Endothelial cell of umbilical vein (primary cell): ENCODE measurements around the gene KCNJ16. TPM values are rescaled to one million over a fixed set of nuclear protein-coding genes. Genes with fewer than 3 reads are reported as not detected.

ENCODE experiments used
- BruUV-seq: library from RNA; stranded (reverse); fragments of 400-500 nt; replicated peaks from 2 replicates; lab custom pipeline; 2021; lab: Mats Ljungman, UMichigan
- CTCF ChIA-PET: fragments of 300-600, 350-600 bp; sonication (Branson Sonifier 250); formaldehyde crosslinking; loops from one replicate; lab custom pipeline; 2021; ENCODE audit warnings: antibody characterized with exemption, inconsistent platforms; lab: Charles Lee
- POLR2A ChIA-PET: fragments of 300-600, 350-600 bp; sonication (Branson Sonifier 250); formaldehyde crosslinking; loops from one replicate; lab custom pipeline; 2021; ENCODE audit warnings: antibody characterized with exemption, inconsistent platforms; lab: Charles Lee
- DNase-seq: peaks from one replicate; pipeline ENCODE4 v3.0.0-alpha.2; 2011; ENCODE audit warnings: low read depth, low spot score
- FAIRE-seq: peaks from 2 replicates; lab custom pipeline; 2011; peaks lifted over from hg19 to GRCh38; lab: Jason Lieb, UNC
- H2AFZ ChIP-seq: 2 replicates; pipeline ENCODE4 v1.6.0; 2012; ENCODE audit warnings: low read depth, low read length, control low read depth, inconsistent platforms
- H3K27ac ChIP-seq: 2 replicates; pipeline ENCODE4 v1.5.1; 2011; ENCODE audit warnings: low read depth, mild to moderate bottlenecking, control low read depth, low read length, moderate library complexity; ENCODE audit not compliant: insufficient read depth
- H3K27me3 ChIP-seq, 2 experiments: 2 replicates each; pipeline versions ENCODE4 v1.6.0 to v1.6.1; 2011; ENCODE audit warnings: low read length in 2 of 2, mixed read lengths in 1 of 2; ENCODE audit not compliant: control insufficient read depth in 2 of 2, insufficient read depth in 2 of 2
- H3K36me3 ChIP-seq, 2 experiments: 2 replicates in 1 of 2; 3 replicates in 1 of 2; pipeline ENCODE4 v1.5.1; 2011; ENCODE audit warnings: low read length in 2 of 2, mild to moderate bottlenecking in 1 of 2, moderate library complexity in 1 of 2; ENCODE audit not compliant: control insufficient read depth in 2 of 2, insufficient read depth in 2 of 2; ENCODE audit errors: extremely low read depth in 1 of 2
- H3K4me1 ChIP-seq: 3 replicates; pipeline ENCODE4 v1.5.1; 2011; ENCODE audit warnings: mild to moderate bottlenecking, low read length; ENCODE audit not compliant: control insufficient read depth, insufficient read depth; ENCODE audit errors: extremely low read depth
- H3K4me2 ChIP-seq: 2 replicates; pipeline ENCODE4 v1.6.1; 2011; ENCODE audit warnings: low read length, control low read depth, mixed read lengths; ENCODE audit not compliant: insufficient read depth
- H3K4me3 ChIP-seq, 3 experiments: fragments of 200-600 bp in 1 of 3; sonication (generic), shearing (Covaris generic) in 1 of 3; replicated peaks in 1 of 3; 2 replicates each; pipeline ENCODE4 v1.5.1; 2011 to 2016; ENCODE audit warnings: control low read depth in 3 of 3, low read length in 3 of 3, mild to moderate bottlenecking in 2 of 3, inconsistent platforms in 1 of 3, low read depth in 1 of 3, moderate library complexity in 1 of 3; ENCODE audit not compliant: insufficient read depth in 1 of 3
- H3K79me2 ChIP-seq: 2 replicates; pipeline ENCODE4 v1.6.0; 2012; ENCODE audit warnings: low read length, inconsistent platforms; ENCODE audit not compliant: control insufficient read depth, insufficient read depth
- H3K9ac ChIP-seq: replicated peaks from 2 replicates; pipeline ENCODE3; 2011; ENCODE audit warnings: low read length, control low read depth; ENCODE audit not compliant: insufficient read depth; ENCODE audit errors: extremely low read depth
- H3K9me1 ChIP-seq: replicated peaks from 3 replicates; pipeline ENCODE4 v1.6.0; 2011; ENCODE audit warnings: mild to moderate bottlenecking, low read length; ENCODE audit not compliant: control insufficient read depth, insufficient read depth; ENCODE audit errors: extremely low read depth
- H3K9me3 ChIP-seq: replicated peaks from 2 replicates; pipeline ENCODE4 v1.5.1; 2012; ENCODE audit warnings: low read length, inconsistent platforms; ENCODE audit not compliant: control insufficient read depth, insufficient read depth
- H4K20me1 ChIP-seq: replicated peaks from 2 replicates; pipeline ENCODE3; 2011; ENCODE audit warnings: mild to moderate bottlenecking, low read length; ENCODE audit not compliant: control insufficient read depth, insufficient read depth; ENCODE audit errors: extremely low read depth
- EZH2 ChIP-seq: IDR thresholded peaks from 2 replicates; pipeline ENCODE4 v1.6.1; 2012; ENCODE audit warnings: borderline replicate concordance, low read depth, mild to moderate bottlenecking, moderate library complexity, low read length, inconsistent platforms; ENCODE audit not compliant: severe bottlenecking
- FOS ChIP-seq: IDR thresholded peaks from 2 replicates; pipeline ENCODE4 v1.6.1; 2011; ENCODE audit warnings: mild to moderate bottlenecking, low read length, moderate library complexity, borderline replicate concordance; ENCODE audit not compliant: insufficient read depth
- GATA2 ChIP-seq: IDR thresholded peaks from 2 replicates; pipeline ENCODE4 v1.7.0; 2011; ENCODE audit warnings: low read depth, mild to moderate bottlenecking, moderate library complexity, mixed read lengths, low read length; ENCODE audit not compliant: insufficient read length, insufficient read depth
- JUN ChIP-seq: IDR thresholded peaks from 2 replicates; pipeline ENCODE4 v1.6.1; 2011; ENCODE audit warnings: borderline replicate concordance, low read depth; ENCODE audit not compliant: insufficient read length, insufficient read depth
- MYC ChIP-seq: IDR thresholded peaks from one replicate; pipeline ENCODE4 v1.6.1; 2011; ENCODE audit warnings: mild to moderate bottlenecking, low read depth, low read length
- POLR2A ChIP-seq: IDR thresholded peaks from 2 replicates; pipeline ENCODE4 v1.6.1; 2012; ENCODE audit warnings: low read depth, mild to moderate bottlenecking, control low read depth, low read length
- POLR2AphosphoS5 ChIP-seq: IDR thresholded peaks from 2 replicates; pipeline ENCODE4 v1.6.1; 2012; ENCODE audit warnings: low read depth, mild to moderate bottlenecking, control low read depth, low read length, moderate library complexity; ENCODE audit not compliant: insufficient read depth
- dilution Hi-C: fragments of 300-500 bp; cut with MboI; formaldehyde crosslinking; loops from one replicate; pipeline ENCODE4 v1.15.0; 2019; ENCODE audit warnings: low sequenced_read_pairs; ENCODE audit not compliant: extremely low pct_ligation_motif_present
- intact Hi-C: fragments of 100-400 bp; cut with micrococcal nuclease; formaldehyde crosslinking; loops from one replicate; pipeline ENCODE4 v1.10.0; 2022
- polyA plus RNA-seq, 4 experiments: library from polyadenylated mRNA; depleted of rRNA in 3 of 4; stranded (reverse) in 3 of 4; unstranded in 1 of 4; fragments of >200 nt; gene quantifications; 2 replicates each; pipeline versions ENCODE4 v1.2.1 to v1.2.3, GENCODE V29; 2011 to 2012; ENCODE audit warnings: missing spikeins in 1 of 4
- total RNA-seq: library from RNA; stranded (reverse); gene quantifications from 2 replicates; pipeline ENCODE4 v1.2.3, GENCODE V29; 2021
- TF ChIP-seq, protein P1 (sequence below), 2 donors: IDR thresholded peaks; 1 replicate in 1 of 2; 2 replicates in 1 of 2; pipeline ENCODE4 v1.5.1; 2011; ENCODE audit warnings: low read length in 2 of 2, mild to moderate bottlenecking in 2 of 2, moderate library complexity in 2 of 2, control low read depth in 1 of 2, inconsistent platforms in 1 of 2, low read depth in 1 of 2; ENCODE audit not compliant: insufficient read depth in 1 of 2; ENCODE audit errors: extremely low read depth in 1 of 2
- TF ChIP-seq, protein P2 (sequence below): IDR thresholded peaks from 2 replicates; pipeline ENCODE4 v1.6.1; 2011; ENCODE audit not compliant: insufficient read depth, insufficient read length

KCNJ16 gene
- total and polyA plus RNA-seq, 2 donors (not counting 3 experiments of a cell fraction or from before 2014, with no cell fraction given) = 0.07 TPM; not detected in 1

DNA sequence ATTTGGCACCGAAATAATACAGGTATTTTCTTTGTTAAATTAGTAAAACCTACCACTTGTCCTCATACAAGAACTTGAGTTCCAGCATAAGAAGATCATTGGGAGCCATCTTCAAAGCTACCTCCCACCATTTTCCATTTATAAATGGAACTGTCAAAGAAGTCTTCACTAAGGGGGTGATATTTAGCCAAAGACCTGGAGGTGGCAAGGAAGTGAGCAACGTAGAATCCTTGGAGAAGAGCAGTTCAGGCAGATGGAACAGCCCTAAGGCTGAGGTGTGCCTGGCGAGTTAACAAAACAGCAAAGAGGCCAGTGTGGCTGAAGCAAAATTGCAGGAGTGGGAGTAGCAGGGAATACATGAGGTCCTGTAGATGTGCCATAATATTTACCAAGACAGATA is 1.8 kb downstream of the KCNJ16 start:
- DNase-seq (no peak), FAIRE-seq (no peak)
- no peak overlapping the region for H3K9ac ChIP-seq
- intact Hi-C loops = no loop called here
- H3K4me3 ChIP-seq = no peak overlapping the region
- no peak overlapping the region for H2AFZ ChIP-seq
- H4K20me1 ChIP-seq = no peaks in the 10 kb centered on the region
- no peaks in the 10 kb centered on the region for H3K9me1 ChIP-seq
- no peaks in the 10 kb centered on the region for H3K4me1 ChIP-seq
- ChIA-PET POLR2A (no interaction called here), CTCF (no interaction called here)
- no peaks in the 10 kb centered on the region for H3K9me3 ChIP-seq
- TF ChIP-seq POLR2AphosphoS5 (no peak), POLR2A (no peak), JUN (no peak), FOS (no peak), GATA2 (no peak), EZH2 (no peak), MYC (no peak)
- TF ChIP-seq, protein P1, sequence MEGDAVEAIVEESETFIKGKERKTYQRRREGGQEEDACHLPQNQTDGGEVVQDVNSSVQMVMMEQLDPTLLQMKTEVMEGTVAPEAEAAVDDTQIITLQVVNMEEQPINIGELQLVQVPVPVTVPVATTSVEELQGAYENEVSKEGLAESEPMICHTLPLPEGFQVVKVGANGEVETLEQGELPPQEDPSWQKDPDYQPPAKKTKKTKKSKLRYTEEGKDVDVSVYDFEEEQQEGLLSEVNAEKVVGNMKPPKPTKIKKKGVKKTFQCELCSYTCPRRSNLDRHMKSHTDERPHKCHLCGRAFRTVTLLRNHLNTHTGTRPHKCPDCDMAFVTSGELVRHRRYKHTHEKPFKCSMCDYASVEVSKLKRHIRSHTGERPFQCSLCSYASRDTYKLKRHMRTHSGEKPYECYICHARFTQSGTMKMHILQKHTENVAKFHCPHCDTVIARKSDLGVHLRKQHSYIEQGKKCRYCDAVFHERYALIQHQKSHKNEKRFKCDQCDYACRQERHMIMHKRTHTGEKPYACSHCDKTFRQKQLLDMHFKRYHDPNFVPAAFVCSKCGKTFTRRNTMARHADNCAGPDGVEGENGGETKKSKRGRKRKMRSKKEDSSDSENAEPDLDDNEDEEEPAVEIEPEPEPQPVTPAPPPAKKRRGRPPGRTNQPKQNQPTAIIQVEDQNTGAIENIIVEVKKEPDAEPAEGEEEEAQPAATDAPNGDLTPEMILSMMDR (IDR thresholded peaks at IDR 0.05; ENCODE audit: extremely low read depth in 1 of 2, insufficient read depth in 1 of 2, low read depth in 1 of 2, low read length in 2 of 2) = no peak
- TF ChIP-seq, protein P2, sequence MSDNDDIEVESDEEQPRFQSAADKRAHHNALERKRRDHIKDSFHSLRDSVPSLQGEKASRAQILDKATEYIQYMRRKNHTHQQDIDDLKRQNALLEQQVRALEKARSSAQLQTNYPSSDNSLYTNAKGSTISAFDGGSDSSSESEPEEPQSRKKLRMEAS = no peak
- dilution Hi-C loops = no loop called here
- H3K4me2 ChIP-seq = no peak overlapping the region
- no peaks in the 10 kb centered on the region for H3K27me3 ChIP-seq
- BruUV-seq = no TSS peak
- no peaks in the 10 kb centered on the region for H3K36me3 ChIP-seq
- no peak overlapping the region for H3K27ac ChIP-seq
- no peaks in the 10 kb centered on the region for H3K79me2 ChIP-seq
